CD4-positive, CD25-positive, alpha-beta regulatory T cell (primary cell): ENCODE data around the gene DUXA. TPM values are rescaled to one million over a fixed set of nuclear protein-coding genes. Genes with fewer than 3 reads are reported as not detected.

ENCODE experiments used
- ATAC-seq, 2 donors: fragments of 150-1000 bp; cut with Tn5 transposase; one replicate each; pipeline ENCODE4 v1.10.0; 2021; ENCODE audit warnings: low read depth in 2 of 2, moderate number of reproducible peaks in 2 of 2, moderate library complexity in 1 of 2
- DNase-seq, 3 donors: peaks; one replicate each; pipeline versions ENCODE4 v3.0.0 to v3.0.0-alpha.2; 2012 to 2022; ENCODE audit warnings: mixed read lengths in 1 of 3
- H3K27ac ChIP-seq: one replicate; pipeline ENCODE4 v1.7.0; 2013; ENCODE audit warnings: mild to moderate bottlenecking, low read length; ENCODE audit not compliant: insufficient read depth, poor library complexity, severe bottlenecking
- H3K27me3 ChIP-seq: one replicate; pipeline ENCODE4 v1.7.0; 2013; ENCODE audit warnings: low read length; ENCODE audit not compliant: control insufficient read depth, insufficient read depth
- H3K36me3 ChIP-seq: one replicate; pipeline ENCODE4 v1.7.0; 2013; ENCODE audit warnings: mild to moderate bottlenecking, low read length, moderate library complexity; ENCODE audit not compliant: control insufficient read depth, insufficient read depth
- H3K4me1 ChIP-seq: 2 replicates; pipeline ENCODE4 v1.7.0; 2013; ENCODE audit warnings: mild to moderate bottlenecking, low read length; ENCODE audit not compliant: insufficient read depth, control insufficient read depth, poor library complexity, severe bottlenecking
- H3K4me3 ChIP-seq: one replicate; pipeline ENCODE4 v1.7.0; 2013; ENCODE audit warnings: low read depth, mild to moderate bottlenecking, low read length, moderate library complexity
- H3K9me3 ChIP-seq, 2 experiments: 1 replicate in 1 of 2; 2 replicates in 1 of 2; pipeline ENCODE4 v1.7.0; 2013; ENCODE audit warnings: low read length in 2 of 2, mild to moderate bottlenecking in 1 of 2, moderate library complexity in 1 of 2; ENCODE audit not compliant: control insufficient read depth in 2 of 2
- H3K27ac Mint-ChIP-seq, 3 donors: one replicate each; pipeline ENCODE4 v1.8.0; 2020 to 2022; ENCODE audit warnings: mild to moderate bottlenecking in 3 of 3, mixed read lengths in 3 of 3, moderate library complexity in 2 of 3
- H3K27me3 Mint-ChIP-seq: one replicate; pipeline ENCODE4 v1.8.0; 2022; ENCODE audit warnings: mild to moderate bottlenecking, mixed read lengths
- H3K36me3 Mint-ChIP-seq: one replicate; pipeline ENCODE4 v1.8.0; 2020; ENCODE audit warnings: mixed read lengths
- H3K4me1 Mint-ChIP-seq, 4 donors: one replicate each; pipeline ENCODE4 v1.8.0; 2020 to 2022; ENCODE audit warnings: mixed read lengths in 4 of 4, mild to moderate bottlenecking in 1 of 4
- H3K4me3 Mint-ChIP-seq, 4 donors: one replicate each; pipeline ENCODE4 v1.8.0; 2020 to 2022; ENCODE audit warnings: mild to moderate bottlenecking in 4 of 4, mixed read lengths in 4 of 4, moderate library complexity in 3 of 4
- H3K9me3 Mint-ChIP-seq, 7 donors: one replicate each; pipeline ENCODE4 v1.8.0; 2020 to 2022; ENCODE audit warnings: mixed read lengths in 7 of 7, mild to moderate bottlenecking in 3 of 7, moderate library complexity in 2 of 7
- polyA plus RNA-seq, 4 donors: library from polyadenylated mRNA; unstranded; fragments of 300-500 nt; fragmentation: Illumina TruSeq; gene quantifications; one replicate each; pipeline ENCODE4 v1.2.3, GENCODE V29; 2021
- total RNA-seq: library from RNA; stranded (reverse); gene quantifications from one replicate; pipeline ENCODE4 v1.2.3, GENCODE V29; 2022

Gene DUXA
- total and polyA plus RNA-seq, 5 donors from 2014 or later = not detected

DNA sequence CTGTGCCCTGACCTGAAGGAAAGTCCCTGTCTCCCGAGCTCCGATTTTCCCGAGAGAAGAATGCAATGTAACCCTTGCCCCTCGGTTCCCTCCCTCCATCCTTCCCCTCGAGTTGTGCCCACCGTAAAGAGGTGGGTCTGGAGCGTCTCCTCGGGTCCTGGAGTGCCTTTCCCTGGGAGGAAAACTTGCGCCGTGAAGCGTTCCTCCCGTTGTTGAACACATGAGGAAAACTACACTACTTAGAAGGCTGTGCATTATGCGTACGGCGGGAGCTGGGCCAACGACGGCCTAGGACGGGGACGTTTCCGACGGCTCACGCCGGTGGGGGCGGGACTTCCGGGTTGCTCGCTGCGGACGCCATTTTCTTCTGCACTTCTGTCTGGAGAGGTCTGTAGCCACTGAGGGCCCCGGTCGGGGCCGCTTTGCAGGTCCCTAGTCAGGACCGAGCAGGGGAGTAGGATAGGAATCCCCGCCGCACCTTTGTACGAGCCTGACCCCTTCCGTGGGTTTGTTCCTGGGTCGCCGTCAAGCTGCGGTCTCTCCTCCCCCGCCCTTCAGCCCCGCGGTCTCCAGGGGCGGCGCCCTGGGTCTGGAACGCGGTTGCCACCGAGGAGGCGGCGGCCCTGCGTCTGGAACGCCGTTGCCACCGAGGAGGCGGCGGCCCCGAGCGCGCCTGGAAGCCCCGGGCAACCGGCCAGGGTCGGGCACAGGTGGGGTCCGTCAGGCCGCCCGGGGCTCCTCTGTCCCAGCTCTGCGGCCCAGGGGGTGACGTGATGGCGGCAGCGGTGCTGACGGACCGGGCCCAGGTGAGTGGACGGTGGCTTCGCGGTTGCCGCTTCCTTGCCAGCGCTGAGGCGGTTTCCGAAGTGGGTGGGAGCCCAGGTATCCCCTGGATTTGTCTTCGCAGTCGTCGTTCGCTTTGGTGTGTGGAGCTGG is 24.1 kb upstream of the DUXA start, which contains the start of gene ZNF264:
Gene ZNF264, plus strand, starts transcription at position 360 of the 936 bp plus-strand sequence. Its CDS starts 414 bp downstream, at position 774.
- H3K27ac ChIP-seq = peak within 1 kb of the TSS; percentile 72
- Mint-ChIP-seq H3K9me3 (peaks cover 3 to 37% (median 24%) of the 10 kb centered on the region in 7 donors), H3K36me3 (peaks cover 47% of the 10 kb centered on the region), H3K27ac (peak within 1 kb of the TSS; percentile 96 to 99 (median 96)), H3K27me3 (peaks cover 12% of the 10 kb centered on the region), H3K4me1 (peaks cover 17 to 32% (median 19%) of the 10 kb centered on the region in 4 donors), H3K4me3 (peak within 1 kb of the TSS; percentile 92 to 96 (median 93))
- H3K36me3 ChIP-seq = peaks cover 33% of the 10 kb centered on the region
- H3K27me3 ChIP-seq = no peaks in the 10 kb centered on the region
- peak within 1 kb of the TSS; percentile 91 for H3K4me3 ChIP-seq
- peaks cover 19% of the 10 kb centered on the region for H3K4me1 ChIP-seq
- peaks cover 16 to 34% of the 10 kb centered on the region in 2 experiments for H3K9me3 ChIP-seq
- DNase-seq (peak; percentile 76 to 93 (median 87)), ATAC-seq (peak; percentile 97 to 98)

- Mint-ChIP-seq H3K27me3 (peaks cover 12% of the 10 kb centered on the region), H3K4me3 (peak overlapping the region; percentile 92 to 96 (median 93)), H3K27ac (peak overlapping the region in 2 of 3 donors; percentile 96), H3K9me3 (peaks cover 3 to 34% (median 21%) of the 10 kb centered on the region in 7 donors), H3K4me1 (peaks cover 14 to 32% (median 19%) of the 10 kb centered on the region in 4 donors), H3K36me3 (peaks cover 36% of the 10 kb centered on the region)
- no peak overlapping the region for H3K27ac ChIP-seq
- DNase-seq (no peak), ATAC-seq (no peak)
- H3K36me3 ChIP-seq = peaks cover 24% of the 10 kb centered on the region
- H3K4me3 ChIP-seq = peak overlapping the region; percentile 66
- no peaks in the 10 kb centered on the region for H3K27me3 ChIP-seq
- H3K9me3 ChIP-seq = peaks cover 16 to 28% of the 10 kb centered on the region in 2 experiments
- peaks cover 19% of the 10 kb centered on the region for H3K4me1 ChIP-seq
Measured at GRCh38 chr19:57190301-57190700, 23.0 kb upstream of the DUXA start.

GRCh38 chr19:57171551-57172081 is 4.3 kb upstream of the DUXA start:
- Histone ChIP-seq H3K36me3 (no peaks in the 10 kb centered on the region), H3K9me3 (peaks cover 3 to 9% of the 10 kb centered on the region in 2 experiments), H3K4me1 (peaks cover 3% of the 10 kb centered on the region), H3K4me3 (no peak overlapping the region), H3K27ac (no peak overlapping the region), H3K27me3 (no peaks in the 10 kb centered on the region)
- Mint-ChIP-seq H3K27me3 (peaks cover 10% of the 10 kb centered on the region), H3K36me3 (no peaks in the 10 kb centered on the region), H3K9me3 (peaks cover 3 to 30% (median 12%) of the 10 kb centered on the region in 7 donors), H3K4me3 (peak overlapping the region; percentile 22 to 86 (median 78)), H3K27ac (no peak overlapping the region), H3K4me1 (peaks cover 0 to 13% (median 6%) of the 10 kb centered on the region in 4 donors)
- DNase-seq (peak in 2 of 3 donors; percentile 30 to 39), ATAC-seq (peak; percentile 52 to 63)

GRCh38 chr19:57165846-57166245 is 1.4 kb downstream of the DUXA start:
- Mint-ChIP-seq H3K36me3 (peaks cover 5% of the 10 kb centered on the region), H3K4me3 (no peak overlapping the region), H3K27ac (no peak overlapping the region), H3K27me3 (no peaks in the 10 kb centered on the region), H3K4me1 (no peaks in the 10 kb centered on the region), H3K9me3 (peaks cover 1 to 16% (median 8%) of the 10 kb centered on the region in 7 donors)
- Histone ChIP-seq H3K4me1 (no peaks in the 10 kb centered on the region), H3K27ac (no peak overlapping the region), H3K4me3 (no peak overlapping the region), H3K36me3 (no peaks in the 10 kb centered on the region), H3K9me3 (peaks cover under 1% of the 10 kb centered on the region in 2 experiments), H3K27me3 (no peaks in the 10 kb centered on the region)
- no peak for DNase-seq
- no peak for ATAC-seq

GRCh38 chr19:57161985-57162539 is 5.2 kb downstream of the DUXA start:
- ATAC-seq = no peak
- Histone ChIP-seq H3K27ac (no peak overlapping the region), H3K36me3 (no peaks in the 10 kb centered on the region), H3K9me3 (peaks cover 0 to 6% of the 10 kb centered on the region in 2 experiments), H3K4me1 (no peaks in the 10 kb centered on the region), H3K4me3 (no peak overlapping the region), H3K27me3 (no peaks in the 10 kb centered on the region)
- H3K36me3 Mint-ChIP-seq = peaks cover 5% of the 10 kb centered on the region
- DNase-seq = no peak
- H3K4me1 Mint-ChIP-seq = no peaks in the 10 kb centered on the region
- peaks cover 3 to 20% (median 12%) of the 10 kb centered on the region in 7 donors for H3K9me3 Mint-ChIP-seq
- H3K4me3 Mint-ChIP-seq = no peak overlapping the region
- H3K27me3 Mint-ChIP-seq = no peaks in the 10 kb centered on the region
- no peak overlapping the region for H3K27ac Mint-ChIP-seq

- no peaks in the 10 kb centered on the region for H3K36me3 Mint-ChIP-seq
- Histone ChIP-seq H3K4me1 (no peaks in the 10 kb centered on the region), H3K27ac (no peak overlapping the region), H3K27me3 (no peaks in the 10 kb centered on the region), H3K4me3 (no peak overlapping the region), H3K36me3 (no peaks in the 10 kb centered on the region), H3K9me3 (peaks cover 7 to 9% of the 10 kb centered on the region in 2 experiments)
- H3K27me3 Mint-ChIP-seq = no peaks in the 10 kb centered on the region
- no peak overlapping the region for H3K27ac Mint-ChIP-seq
- ATAC-seq (no peak), DNase-seq (no peak)
- no peak overlapping the region for H3K4me3 Mint-ChIP-seq
- H3K4me1 Mint-ChIP-seq = no peaks in the 10 kb centered on the region
- H3K9me3 Mint-ChIP-seq = peaks cover 0 to 26% (median 16%) of the 10 kb centered on the region in 7 donors
Measured at GRCh38 chr19:57152921-57153320, 14.4 kb downstream of the DUXA start.

DNA sequence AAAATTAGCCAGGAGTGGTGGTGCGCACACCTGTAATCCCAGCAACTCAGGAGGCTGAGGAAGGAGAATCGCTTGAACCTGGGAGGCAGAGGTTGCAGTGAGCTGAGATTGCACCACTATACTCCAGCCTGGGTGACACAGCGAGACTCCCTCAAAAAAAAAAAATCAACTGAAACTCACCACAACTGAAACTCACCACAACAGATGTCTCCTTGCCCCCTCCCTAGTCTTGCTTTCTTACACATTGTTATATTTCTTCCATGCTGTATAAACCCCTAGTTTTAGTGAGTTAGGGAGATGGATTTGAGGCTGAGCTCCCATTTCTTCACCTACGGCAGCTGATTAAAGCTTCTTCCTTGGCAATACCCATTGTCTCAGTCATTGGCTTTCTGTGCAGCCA is 25.6 kb downstream of the DUXA start:
- Mint-ChIP-seq H3K4me3 (no peak overlapping the region), H3K27ac (no peak overlapping the region), H3K9me3 (peaks cover 0 to 28% (median 16%) of the 10 kb centered on the region in 7 donors), H3K27me3 (no peaks in the 10 kb centered on the region), H3K4me1 (no peaks in the 10 kb centered on the region), H3K36me3 (no peaks in the 10 kb centered on the region)
- peaks cover 2 to 13% of the 10 kb centered on the region in 2 experiments for H3K9me3 ChIP-seq
- no peaks in the 10 kb centered on the region for H3K27me3 ChIP-seq
- H3K27ac ChIP-seq = no peak overlapping the region
- H3K4me3 ChIP-seq = no peak overlapping the region
- ATAC-seq (no peak), DNase-seq (no peak)
- H3K4me1 ChIP-seq = no peaks in the 10 kb centered on the region
- no peaks in the 10 kb centered on the region for H3K36me3 ChIP-seq
